GM23338 (cell line): ENCODE data around the gene TMCC1.

ENCODE experiments used
- CREB1 ChIP-seq: fragments of 250-450 bp; sonication (Bioruptor Pico); IDR thresholded peaks from 2 replicates; pipeline ENCODE4 v1.5.0; 2020; ENCODE audit warnings: low read depth, mild to moderate bottlenecking, moderate library complexity
- ETS1 ChIP-seq: IDR thresholded peaks from 2 replicates; pipeline ENCODE4 v1.6.1; 2016; ENCODE audit warnings: antibody characterized with exemption
- EZH2 ChIP-seq: fragments of 200-600 bp; sonication (generic); IDR thresholded peaks from one replicate; pipeline ENCODE4 v1.8.0; 2017; ENCODE audit warnings: antibody characterized with exemption, mild to moderate bottlenecking, low read depth; ENCODE audit not compliant: unreplicated experiment
- EZH2phosphoT487 ChIP-seq: fragments of 200-600 bp; sonication (generic); IDR thresholded peaks from one replicate; pipeline ENCODE4 v1.8.1; 2018; ENCODE audit warnings: antibody characterized with exemption; ENCODE audit not compliant: unreplicated experiment
- JUNB ChIP-seq: IDR thresholded peaks from one replicate; pipeline ENCODE4 v1.6.1; 2016; ENCODE audit warnings: antibody characterized with exemption; ENCODE audit not compliant: unreplicated experiment
- POLR2AphosphoS5 ChIP-seq: IDR thresholded peaks from 2 replicates; pipeline ENCODE4 v1.6.1; 2016; ENCODE audit warnings: antibody characterized with exemption, low read depth
- STAT1 ChIP-seq: IDR thresholded peaks from one replicate; pipeline ENCODE4 v1.6.1; 2016; ENCODE audit warnings: antibody characterized with exemption; ENCODE audit not compliant: unreplicated experiment
- ZNF114 ChIP-seq: fragments of 250-450 bp; sonication (Bioruptor Pico); IDR thresholded peaks from 2 replicates; pipeline ENCODE4 v1.5.0; 2020; ENCODE audit warnings: mild to moderate bottlenecking, moderate library complexity
- TF ChIP-seq, protein P1 (sequence below), 2 experiments: fragments of 200-600 bp in 1 of 2; sonication (generic) in 1 of 2; conservative IDR thresholded peaks; 2 replicates each; pipeline versions ENCODE4 v1.5.1 to v1.6.1; 2016 to 2017; ENCODE audit warnings: antibody characterized with exemption in 2 of 2, low read depth in 2 of 2, mild to moderate bottlenecking in 2 of 2, moderate library complexity in 1 of 2
- TF ChIP-seq, protein P2 (sequence below): IDR thresholded peaks from one replicate; pipeline ENCODE4 v1.6.1; 2018; ENCODE audit warnings: antibody characterized with exemption; ENCODE audit not compliant: unreplicated experiment

DNA sequence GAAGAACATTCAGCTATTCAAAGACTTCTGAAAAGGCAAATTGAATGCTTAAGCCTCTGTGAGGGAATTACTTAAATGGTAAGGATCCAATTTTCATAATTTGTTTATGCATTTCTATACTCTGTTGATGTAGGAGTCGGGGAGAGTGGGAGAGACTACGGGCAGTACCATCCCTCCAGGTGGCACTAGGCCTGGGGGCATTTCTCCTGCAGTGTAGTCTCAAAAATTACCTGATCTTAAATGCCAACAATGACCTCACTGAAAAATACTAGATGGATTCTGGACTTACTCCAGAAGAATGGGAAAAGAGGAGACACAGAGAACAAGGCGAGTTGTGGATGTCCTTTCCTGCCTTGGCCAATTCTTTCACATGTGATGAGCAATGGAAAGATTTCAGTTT, 209.2 kb downstream of the TMCC1 start:
- TF ChIP-seq, protein P1, sequence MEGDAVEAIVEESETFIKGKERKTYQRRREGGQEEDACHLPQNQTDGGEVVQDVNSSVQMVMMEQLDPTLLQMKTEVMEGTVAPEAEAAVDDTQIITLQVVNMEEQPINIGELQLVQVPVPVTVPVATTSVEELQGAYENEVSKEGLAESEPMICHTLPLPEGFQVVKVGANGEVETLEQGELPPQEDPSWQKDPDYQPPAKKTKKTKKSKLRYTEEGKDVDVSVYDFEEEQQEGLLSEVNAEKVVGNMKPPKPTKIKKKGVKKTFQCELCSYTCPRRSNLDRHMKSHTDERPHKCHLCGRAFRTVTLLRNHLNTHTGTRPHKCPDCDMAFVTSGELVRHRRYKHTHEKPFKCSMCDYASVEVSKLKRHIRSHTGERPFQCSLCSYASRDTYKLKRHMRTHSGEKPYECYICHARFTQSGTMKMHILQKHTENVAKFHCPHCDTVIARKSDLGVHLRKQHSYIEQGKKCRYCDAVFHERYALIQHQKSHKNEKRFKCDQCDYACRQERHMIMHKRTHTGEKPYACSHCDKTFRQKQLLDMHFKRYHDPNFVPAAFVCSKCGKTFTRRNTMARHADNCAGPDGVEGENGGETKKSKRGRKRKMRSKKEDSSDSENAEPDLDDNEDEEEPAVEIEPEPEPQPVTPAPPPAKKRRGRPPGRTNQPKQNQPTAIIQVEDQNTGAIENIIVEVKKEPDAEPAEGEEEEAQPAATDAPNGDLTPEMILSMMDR (conservative IDR thresholded peaks at IDR 0.05; ENCODE audit: low read depth in 2 of 2): no peak
- TF ChIP-seq POLR2AphosphoS5 (no peak), EZH2 (no peak), ETS1 (no peak), CREB1 (CRISPR knock-in tag) (no peak), EZH2phosphoT487 (no peak), JUNB (no peak), ZNF114 (CRISPR knock-in tag) (no peak), STAT1 (no peak)
- TF ChIP-seq, protein P2, sequence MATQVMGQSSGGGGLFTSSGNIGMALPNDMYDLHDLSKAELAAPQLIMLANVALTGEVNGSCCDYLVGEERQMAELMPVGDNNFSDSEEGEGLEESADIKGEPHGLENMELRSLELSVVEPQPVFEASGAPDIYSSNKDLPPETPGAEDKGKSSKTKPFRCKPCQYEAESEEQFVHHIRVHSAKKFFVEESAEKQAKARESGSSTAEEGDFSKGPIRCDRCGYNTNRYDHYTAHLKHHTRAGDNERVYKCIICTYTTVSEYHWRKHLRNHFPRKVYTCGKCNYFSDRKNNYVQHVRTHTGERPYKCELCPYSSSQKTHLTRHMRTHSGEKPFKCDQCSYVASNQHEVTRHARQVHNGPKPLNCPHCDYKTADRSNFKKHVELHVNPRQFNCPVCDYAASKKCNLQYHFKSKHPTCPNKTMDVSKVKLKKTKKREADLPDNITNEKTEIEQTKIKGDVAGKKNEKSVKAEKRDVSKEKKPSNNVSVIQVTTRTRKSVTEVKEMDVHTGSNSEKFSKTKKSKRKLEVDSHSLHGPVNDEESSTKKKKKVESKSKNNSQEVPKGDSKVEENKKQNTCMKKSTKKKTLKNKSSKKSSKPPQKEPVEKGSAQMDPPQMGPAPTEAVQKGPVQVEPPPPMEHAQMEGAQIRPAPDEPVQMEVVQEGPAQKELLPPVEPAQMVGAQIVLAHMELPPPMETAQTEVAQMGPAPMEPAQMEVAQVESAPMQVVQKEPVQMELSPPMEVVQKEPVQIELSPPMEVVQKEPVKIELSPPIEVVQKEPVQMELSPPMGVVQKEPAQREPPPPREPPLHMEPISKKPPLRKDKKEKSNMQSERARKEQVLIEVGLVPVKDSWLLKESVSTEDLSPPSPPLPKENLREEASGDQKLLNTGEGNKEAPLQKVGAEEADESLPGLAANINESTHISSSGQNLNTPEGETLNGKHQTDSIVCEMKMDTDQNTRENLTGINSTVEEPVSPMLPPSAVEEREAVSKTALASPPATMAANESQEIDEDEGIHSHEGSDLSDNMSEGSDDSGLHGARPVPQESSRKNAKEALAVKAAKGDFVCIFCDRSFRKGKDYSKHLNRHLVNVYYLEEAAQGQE: no peak
